Astrocyte (in vitro differentiated cells and primary cell): ENCODE data around the gene ASB14. TPM values are rescaled to one million over a fixed set of nuclear protein-coding genes. Genes with fewer than 3 reads are reported as not detected.
"Not testable (repeated sequence)": the region's sequence is repeated elsewhere in the genome, so short reads cannot be mapped to it uniquely, and the experiment has no call there.

Source experiments
- DNase-seq: peaks from one replicate; pipeline ENCODE4 v3.0.0-alpha.2; 2010; ENCODE audit warnings: low read depth
- FAIRE-seq: peaks from 2 replicates; lab custom pipeline; 2011; peaks lifted over from hg19 to GRCh38; lab: Jason Lieb, UNC
- H2AFZ ChIP-seq: 2 replicates; pipeline ENCODE4 v1.6.0; 2012; ENCODE audit warnings: low read depth, low read length, inconsistent platforms
- H3K27ac ChIP-seq: 2 replicates; pipeline ENCODE4 v1.5.1; 2011; ENCODE audit warnings: low read depth, low read length, inconsistent platforms
- H3K27me3 ChIP-seq: 2 replicates; pipeline ENCODE4 v1.6.0; 2011; ENCODE audit warnings: low read length, inconsistent platforms; ENCODE audit not compliant: insufficient read depth
- H3K36me3 ChIP-seq: 2 replicates; pipeline ENCODE4 v1.5.1; 2011; ENCODE audit warnings: low read length, inconsistent platforms; ENCODE audit not compliant: insufficient read depth
- H3K4me1 ChIP-seq: 2 replicates; pipeline ENCODE4 v1.5.1; 2011; ENCODE audit warnings: low read length, inconsistent platforms; ENCODE audit not compliant: insufficient read depth
- H3K4me2 ChIP-seq: 2 replicates; pipeline ENCODE4 v1.6.0; 2012; ENCODE audit warnings: low read length, inconsistent platforms
- H3K4me3 ChIP-seq: 2 replicates; pipeline ENCODE4 v1.5.1; 2011; ENCODE audit warnings: low read depth, mild to moderate bottlenecking, low read length, inconsistent platforms; ENCODE audit not compliant: insufficient read depth
- H3K79me2 ChIP-seq: 2 replicates; pipeline ENCODE4 v1.6.0; 2012; ENCODE audit warnings: mild to moderate bottlenecking, low read length, inconsistent platforms; ENCODE audit not compliant: insufficient read depth
- H3K9ac ChIP-seq: 2 replicates; pipeline ENCODE4 v1.6.0; 2012; ENCODE audit warnings: mild to moderate bottlenecking, low read length, inconsistent platforms
- H3K9me3 ChIP-seq: 2 replicates; pipeline ENCODE4 v1.5.1; 2012; ENCODE audit warnings: low read depth, mild to moderate bottlenecking, low read length, inconsistent platforms; ENCODE audit not compliant: insufficient read depth
- H4K20me1 ChIP-seq: 2 replicates; pipeline ENCODE4 v1.6.0; 2012; ENCODE audit warnings: low read length, inconsistent platforms; ENCODE audit not compliant: insufficient read depth
- H3K27ac Mint-ChIP-seq: one replicate; pipeline ENCODE4 v1.8.0; 2021; ENCODE audit warnings: mild to moderate bottlenecking, mixed read lengths; ENCODE audit not compliant: unreplicated experiment
- H3K27me3 Mint-ChIP-seq: one replicate; pipeline ENCODE4 v1.8.0; 2021; ENCODE audit warnings: low read depth, mixed read lengths; ENCODE audit not compliant: unreplicated experiment
- H3K36me3 Mint-ChIP-seq: one replicate; pipeline ENCODE4 v1.8.0; 2021; ENCODE audit warnings: low read depth, mixed read lengths; ENCODE audit not compliant: unreplicated experiment
- H3K4me1 Mint-ChIP-seq: one replicate; pipeline ENCODE4 v1.8.0; 2021; ENCODE audit warnings: low read depth, mixed read lengths; ENCODE audit not compliant: unreplicated experiment
- H3K4me3 Mint-ChIP-seq: one replicate; pipeline ENCODE4 v1.8.0; 2021; ENCODE audit warnings: mild to moderate bottlenecking, moderate library complexity, mixed read lengths; ENCODE audit not compliant: unreplicated experiment
- H3K9me3 Mint-ChIP-seq: one replicate; pipeline ENCODE4 v1.8.0; 2021; ENCODE audit warnings: mild to moderate bottlenecking, mixed read lengths; ENCODE audit not compliant: unreplicated experiment
- CTCF ChIP-seq: IDR thresholded peaks from 2 replicates; pipeline ENCODE4 v1.5.1; 2011; ENCODE audit warnings: low read depth, mild to moderate bottlenecking, inconsistent platforms, low read length, moderate library complexity; ENCODE audit not compliant: insufficient read depth
- EZH2 ChIP-seq: IDR thresholded peaks from 2 replicates; pipeline ENCODE4 v1.6.1; 2012; ENCODE audit warnings: mild to moderate bottlenecking, low read length, inconsistent platforms; ENCODE audit not compliant: insufficient read depth
- total RNA-seq: library from RNA; stranded (reverse); gene quantifications from 2 replicates; pipeline ENCODE4 v1.2.1, GENCODE V29; 2021

The ASB14 gene
- total RNA-seq, 1 donor from 2014 or later = not detected

- no peak for FAIRE-seq
- no peak overlapping the region for H3K9ac ChIP-seq
- H3K27ac Mint-ChIP-seq = no peak overlapping the region
Measured at GRCh38 chr3:57335283-57335938, 42.9 kb upstream of the ASB14 start.

GRCh38 chr3:57331078-57331610 lies 38.7 kb upstream of the ASB14 start:
- Histone ChIP-seq H3K4me1 (no peaks in the 10 kb centered on the region), H3K36me3 (no peaks in the 10 kb centered on the region), H3K4me2 (no peak overlapping the region), H2AFZ (no peak overlapping the region), H3K79me2 (no peaks in the 10 kb centered on the region), H3K4me3 (no peak overlapping the region), H3K9me3 (no peaks in the 10 kb centered on the region), H3K27ac (no peak overlapping the region), H4K20me1 (no peaks in the 10 kb centered on the region), H3K27me3 (no peaks in the 10 kb centered on the region), H3K9ac (no peak overlapping the region)
- DNase-seq (no peak), FAIRE-seq (no peak)
- Mint-ChIP-seq H3K27me3 (peaks cover 2% of the 10 kb centered on the region), H3K27ac (no peak overlapping the region), H3K36me3 (no peaks in the 10 kb centered on the region), H3K4me3 (no peak overlapping the region), H3K4me1 (no peaks in the 10 kb centered on the region), H3K9me3 (peaks cover 2% of the 10 kb centered on the region)
- TF ChIP-seq EZH2 (no peak), CTCF (no peak)

More at GRCh38 chr3:57335283-57335938, 42.9 kb upstream of the ASB14 start:
- Histone ChIP-seq H3K27ac (no peak overlapping the region), H3K4me3 (no peak overlapping the region), H3K27me3 (no peaks in the 10 kb centered on the region), H3K36me3 (no peaks in the 10 kb centered on the region), H3K79me2 (no peaks in the 10 kb centered on the region), H4K20me1 (no peaks in the 10 kb centered on the region), H2AFZ (no peak overlapping the region), H3K4me1 (no peaks in the 10 kb centered on the region), H3K4me2 (no peak overlapping the region), H3K9me3 (no peaks in the 10 kb centered on the region)
- no peak for DNase-seq
- no peak for TF ChIP-seq CTCF
- no peak for TF ChIP-seq EZH2
- H3K9me3 Mint-ChIP-seq = peaks cover 2% of the 10 kb centered on the region
- no peak overlapping the region for H3K4me3 Mint-ChIP-seq
- H3K4me1 Mint-ChIP-seq = no peaks in the 10 kb centered on the region
- peaks cover 2% of the 10 kb centered on the region for H3K27me3 Mint-ChIP-seq
- H3K36me3 Mint-ChIP-seq = no peaks in the 10 kb centered on the region

GRCh38 chr3:57326498-57326897 lies 34.0 kb upstream of the ASB14 start:
- not testable (repeated sequence) for H3K9ac ChIP-seq, FAIRE-seq, H3K79me2 ChIP-seq, H3K27ac ChIP-seq, H3K9me3 ChIP-seq, H3K36me3 ChIP-seq, H3K4me1 ChIP-seq, H3K4me1 Mint-ChIP-seq, H3K4me3 ChIP-seq, H3K4me3 Mint-ChIP-seq, H4K20me1 ChIP-seq, H3K9me3 Mint-ChIP-seq, H3K4me2 ChIP-seq, H3K36me3 Mint-ChIP-seq, H2AFZ ChIP-seq, H3K27ac Mint-ChIP-seq, DNase-seq, H3K27me3 ChIP-seq, H3K27me3 Mint-ChIP-seq
